GM13976 (cell line): Measurements from ENCODE around the gene ATF7.

Experiments
- DNase-seq: peaks from one replicate; pipeline ENCODE4 v3.0.0; 2012; ENCODE audit warnings: low spot score
- in situ Hi-C: fragments of 300-500 bp; cut with MboI; formaldehyde crosslinking; loops from one replicate; pipeline ENCODE4 v1.12.0; 2022; ENCODE audit warnings: low sequenced_read_pairs, mixed read lengths, inconsistent platforms; ENCODE audit not compliant: unreplicated experiment
- TF ChIP-seq, protein P1 (sequence below): IDR thresholded peaks from 2 replicates; pipeline ENCODE4 v1.5.1; 2012; ENCODE audit warnings: borderline replicate concordance, mild to moderate bottlenecking; ENCODE audit not compliant: insufficient read depth; ENCODE audit errors: extremely low read depth, missing control alignments, control extremely low read depth

ATF7 gene

GRCh38 chr12:53664191-53664590 is 38.0 kb upstream of the ATF7 start:
- in situ Hi-C loops: no loop called here
- no peak for DNase-seq
- TF ChIP-seq, protein P1, sequence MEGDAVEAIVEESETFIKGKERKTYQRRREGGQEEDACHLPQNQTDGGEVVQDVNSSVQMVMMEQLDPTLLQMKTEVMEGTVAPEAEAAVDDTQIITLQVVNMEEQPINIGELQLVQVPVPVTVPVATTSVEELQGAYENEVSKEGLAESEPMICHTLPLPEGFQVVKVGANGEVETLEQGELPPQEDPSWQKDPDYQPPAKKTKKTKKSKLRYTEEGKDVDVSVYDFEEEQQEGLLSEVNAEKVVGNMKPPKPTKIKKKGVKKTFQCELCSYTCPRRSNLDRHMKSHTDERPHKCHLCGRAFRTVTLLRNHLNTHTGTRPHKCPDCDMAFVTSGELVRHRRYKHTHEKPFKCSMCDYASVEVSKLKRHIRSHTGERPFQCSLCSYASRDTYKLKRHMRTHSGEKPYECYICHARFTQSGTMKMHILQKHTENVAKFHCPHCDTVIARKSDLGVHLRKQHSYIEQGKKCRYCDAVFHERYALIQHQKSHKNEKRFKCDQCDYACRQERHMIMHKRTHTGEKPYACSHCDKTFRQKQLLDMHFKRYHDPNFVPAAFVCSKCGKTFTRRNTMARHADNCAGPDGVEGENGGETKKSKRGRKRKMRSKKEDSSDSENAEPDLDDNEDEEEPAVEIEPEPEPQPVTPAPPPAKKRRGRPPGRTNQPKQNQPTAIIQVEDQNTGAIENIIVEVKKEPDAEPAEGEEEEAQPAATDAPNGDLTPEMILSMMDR: no peak

- in situ Hi-C loops: no loop called here
- TF ChIP-seq, protein P1: no peak
- DNase-seq: no peak
These were observed 33.9 kb upstream of the ATF7 start for GRCh38 chr12:53660041-53660440.

DNA sequence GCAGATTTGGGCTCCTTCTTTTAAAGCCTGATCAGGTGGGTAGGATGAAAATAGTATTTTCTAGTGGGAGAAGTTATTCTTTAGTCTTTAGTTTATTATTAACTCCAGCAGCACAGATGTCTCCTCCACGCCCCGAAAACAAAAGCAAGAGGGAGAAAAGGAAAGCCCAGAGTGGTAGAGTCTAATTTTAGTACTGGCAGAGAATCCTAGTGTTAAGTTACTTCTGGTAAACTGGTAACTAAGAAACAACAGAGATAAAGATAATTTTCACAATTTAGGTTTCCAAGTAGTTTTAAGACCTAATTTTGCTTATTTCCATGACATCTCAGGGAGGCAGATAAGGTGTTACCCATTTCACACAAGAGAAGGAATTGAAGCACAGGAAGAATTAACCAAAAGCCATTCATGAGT is 33.4 kb upstream of the ATF7 start:
- TF ChIP-seq, protein P1: no peak
- no peak for DNase-seq
- in situ Hi-C loops: no loop called here

- in situ Hi-C loops: no loop called here
- TF ChIP-seq, protein P1: no peak
- DNase-seq: no peak
These were observed 32.9 kb upstream of the ATF7 start for GRCh38 chr12:53659011-53659551.

GRCh38 chr12:53657041-53657440 is 30.9 kb upstream of the ATF7 start:
- in situ Hi-C loops: no loop called here
- TF ChIP-seq, protein P1: no peak
- DNase-seq: no peak

GRCh38 chr12:53653595-53653994 is 27.4 kb upstream of the ATF7 start:
- DNase-seq: no peak
- TF ChIP-seq, protein P1: no peak
- in situ Hi-C loops: no loop called here
